GM21423 (cell line): ENCODE data around the gene PLXNA2.

Source experiments
- ATAC-seq: cut with Tn5 transposase; IDR thresholded peaks from one replicate; pipeline ENCODE4 v1.9.1; 2021; ENCODE audit warnings: mild to moderate bottlenecking, moderate library complexity; ENCODE audit not compliant: unreplicated experiment

PLXNA2 gene

GRCh38 chr1:208078752-208079151 is 165.4 kb downstream of the PLXNA2 start:
- ATAC-seq, result no peak

GRCh38 chr1:208077232-208078075 is 166.7 kb downstream of the PLXNA2 start:
- ATAC-seq, result no peak

- no peak for ATAC-seq
Measured at GRCh38 chr1:208074353-208074752, 169.8 kb downstream of the PLXNA2 start.

GRCh38 chr1:208071435-208072031 is 172.7 kb downstream of the PLXNA2 start:
- ATAC-seq, result no peak

- no peak for ATAC-seq
Measured at GRCh38 chr1:208069908-208070307, 174.3 kb downstream of the PLXNA2 start.

- no peak for ATAC-seq
Measured at GRCh38 chr1:208069317-208069716, 174.9 kb downstream of the PLXNA2 start.

- no peak for ATAC-seq
Measured at GRCh38 chr1:208068908-208069307, 175.3 kb downstream of the PLXNA2 start.

GRCh38 chr1:208068407-208068806 is 175.8 kb downstream of the PLXNA2 start:
- no peak for ATAC-seq

- no peak for ATAC-seq
Measured at GRCh38 chr1:208066583-208066982, 177.6 kb downstream of the PLXNA2 start.

- ATAC-seq, result no peak
Measured at GRCh38 chr1:208065862-208066261, 178.3 kb downstream of the PLXNA2 start.

- no peak for ATAC-seq
Measured at GRCh38 chr1:208061632-208062031, 182.6 kb downstream of the PLXNA2 start.

GRCh38 chr1:208061118-208061517 is 183.1 kb downstream of the PLXNA2 start:
- no peak for ATAC-seq

- ATAC-seq, result no peak
Measured at GRCh38 chr1:208060215-208060869, 183.8 kb downstream of the PLXNA2 start.

GRCh38 chr1:208059409-208060001 is 184.7 kb downstream of the PLXNA2 start:
- no peak for ATAC-seq

GRCh38 chr1:208058756-208059155 is 185.4 kb downstream of the PLXNA2 start:
- ATAC-seq, result no peak

GRCh38 chr1:208058267-208058666 is 185.9 kb downstream of the PLXNA2 start:
- ATAC-seq, result no peak

- ATAC-seq, result no peak
Measured at GRCh38 chr1:208057056-208057455, 187.1 kb downstream of the PLXNA2 start.

- ATAC-seq, result no peak
Measured at GRCh38 chr1:208055535-208055934, 188.6 kb downstream of the PLXNA2 start.

GRCh38 chr1:208054911-208055379 is 189.2 kb downstream of the PLXNA2 start:
- ATAC-seq, result no peak

- ATAC-seq, result no peak
Measured at GRCh38 chr1:208054485-208054884, 189.7 kb downstream of the PLXNA2 start.

- ATAC-seq, result no peak
Measured at GRCh38 chr1:208053661-208054060, 190.5 kb downstream of the PLXNA2 start.
